GM21717 (cell line): ENCODE results near the gene GZMH.
"Not testable (repeated sequence)": the region's sequence is repeated elsewhere in the genome, so short reads cannot be mapped to it uniquely, and the experiment has no call there.

Source experiments
- ATAC-seq: cut with Tn5 transposase; IDR thresholded peaks from one replicate; pipeline ENCODE4 v1.9.1; 2021; ENCODE audit warnings: mild to moderate bottlenecking, moderate library complexity; ENCODE audit not compliant: unreplicated experiment

Gene GZMH

GRCh38 chr14:24595073-24595808 is 14.2 kb downstream of the GZMH start:
- ATAC-seq = no peak

GRCh38 chr14:24591004-24591403 is 18.5 kb downstream of the GZMH start:
- not testable (repeated sequence) for ATAC-seq

- not testable (repeated sequence) for ATAC-seq
Observed at GRCh38 chr14:24584402-24584801, 25.1 kb downstream of the GZMH start.

GRCh38 chr14:24578558-24578957 is 30.9 kb downstream of the GZMH start:
- ATAC-seq = no peak

GRCh38 chr14:24576771-24577170 is 32.7 kb downstream of the GZMH start:
- no peak for ATAC-seq

- no peak for ATAC-seq
Observed at GRCh38 chr14:24576182-24576581, 33.3 kb downstream of the GZMH start, which contains the start of gene CTSG. TSS of gene CTSG (minus strand) at chr14:24576250. CDS start at chr14:24576223, 27 bp downstream.

GRCh38 chr14:24574206-24574774 is 35.2 kb downstream of the GZMH start:
- ATAC-seq = no peak

GRCh38 chr14:24566318-24566717 is 43.2 kb downstream of the GZMH start:
- ATAC-seq = no peak

GRCh38 chr14:24565766-24566165 is 43.7 kb downstream of the GZMH start:
- ATAC-seq = no peak

GRCh38 chr14:24563505-24563904 is 46.0 kb downstream of the GZMH start:
- no peak for ATAC-seq

- no peak for ATAC-seq
Observed at GRCh38 chr14:24556756-24557155, 52.7 kb downstream of the GZMH start.
